GM13976 (cell line): ENCODE measurements around the gene CYSRT1.

ENCODE experiments used
- DNase-seq: peaks from one replicate; pipeline ENCODE4 v3.0.0; 2012; ENCODE audit warnings: low spot score
- CTCF ChIP-seq: IDR thresholded peaks from 2 replicates; pipeline ENCODE4 v1.5.1; 2012; ENCODE audit warnings: borderline replicate concordance, mild to moderate bottlenecking; ENCODE audit not compliant: insufficient read depth; ENCODE audit errors: extremely low read depth, missing control alignments, control extremely low read depth
- in situ Hi-C: fragments of 300-500 bp; cut with MboI; formaldehyde crosslinking; loops from one replicate; pipeline ENCODE4 v1.12.0; 2022; ENCODE audit warnings: low sequenced_read_pairs, mixed read lengths, inconsistent platforms; ENCODE audit not compliant: unreplicated experiment

Gene CYSRT1

GRCh38 chr9:137231372-137232039 is 6.5 kb downstream of the CYSRT1 start:
- no peak for DNase-seq
- in situ Hi-C loops, result no loop called here
- TF ChIP-seq CTCF, result no peak

- TF ChIP-seq CTCF, result no peak
- in situ Hi-C loops, result no loop called here
- no peak for DNase-seq
These were observed 7.1 kb downstream of the CYSRT1 start for GRCh38 chr9:137232101-137232500.

- TF ChIP-seq CTCF, result no peak
These were observed 7.5 kb downstream of the CYSRT1 start for GRCh38 chr9:137232510-137232909.

GRCh38 chr9:137233143-137233980 is 8.4 kb downstream of the CYSRT1 start:
- no peak for DNase-seq
- no peak for TF ChIP-seq CTCF
- in situ Hi-C loops, result no loop called here

More at GRCh38 chr9:137232510-137232909, 7.5 kb downstream of the CYSRT1 start:
- in situ Hi-C loops, result no loop called here
- DNase-seq, result no peak

- in situ Hi-C loops, result no loop called here
- no peak for DNase-seq
- TF ChIP-seq CTCF, result no peak
These were observed 9.2 kb downstream of the CYSRT1 start for GRCh38 chr9:137234055-137234697.

GRCh38 chr9:137234758-137235423 is 9.9 kb downstream of the CYSRT1 start:
- DNase-seq, result no peak
- no peak for TF ChIP-seq CTCF
- in situ Hi-C loops, result no loop called here
